ENCODE measurements around the gene TBL1Y. TPM values are rescaled to one million over a fixed set of nuclear protein-coding genes. Genes with fewer than 3 reads are reported as not detected.
"Not testable (repeated sequence)": the region's sequence is repeated elsewhere in the genome, so short reads cannot be mapped to it uniquely, and the experiment has no call there.

TBL1Y gene
- polyA plus RNA-seq, 3 donors: 0.22 to 0.62 TPM; not detected in 1

DNA sequence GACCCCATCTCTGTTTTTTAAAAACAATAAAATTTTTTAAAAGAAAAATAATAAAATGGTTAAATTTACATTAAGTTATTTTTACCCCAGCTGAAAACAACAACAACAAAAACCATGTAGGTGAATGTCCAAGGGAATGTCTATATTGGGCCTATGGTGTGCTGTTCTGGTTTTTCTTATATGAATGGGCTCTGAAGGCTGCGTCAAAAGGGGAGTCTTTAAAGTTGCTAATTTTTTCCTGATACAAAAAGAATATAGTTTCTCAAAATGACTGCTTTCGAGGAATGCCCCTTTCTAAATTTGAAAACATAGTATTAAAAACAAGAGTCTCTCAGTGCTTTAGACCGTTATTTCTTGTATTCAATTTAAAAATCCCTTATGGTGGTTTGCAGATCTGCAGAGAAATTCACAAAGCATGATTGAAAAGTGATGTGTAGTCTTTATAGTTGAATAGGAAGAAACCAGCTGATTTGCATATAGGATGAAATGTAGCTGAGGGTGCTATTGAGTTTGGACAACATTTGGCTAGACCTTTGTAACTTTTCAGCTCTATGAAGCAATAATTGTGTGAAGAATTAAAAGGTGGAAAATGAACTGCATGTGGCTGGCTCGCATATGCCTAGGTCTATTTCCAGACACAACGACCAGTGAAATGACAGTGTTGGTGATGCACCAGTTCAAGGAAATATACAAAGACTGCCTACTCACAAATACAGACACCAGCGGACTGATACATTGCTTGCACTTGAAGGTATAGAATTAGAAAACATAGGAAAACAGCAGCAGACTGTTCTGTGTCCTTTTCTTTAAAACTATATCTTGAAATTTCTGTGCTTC is 107.0 kb downstream of the TBL1Y start:
- WGBS, 3 donors: 85 to 94% methylated on average over 6 of the region's 6 CpGs; no CpG with 5 or more reads in 1 of the 3 donors
- H3K27ac ChIP-seq (ENCODE audit: low read depth, low read length): no peak overlapping the region

DNA sequence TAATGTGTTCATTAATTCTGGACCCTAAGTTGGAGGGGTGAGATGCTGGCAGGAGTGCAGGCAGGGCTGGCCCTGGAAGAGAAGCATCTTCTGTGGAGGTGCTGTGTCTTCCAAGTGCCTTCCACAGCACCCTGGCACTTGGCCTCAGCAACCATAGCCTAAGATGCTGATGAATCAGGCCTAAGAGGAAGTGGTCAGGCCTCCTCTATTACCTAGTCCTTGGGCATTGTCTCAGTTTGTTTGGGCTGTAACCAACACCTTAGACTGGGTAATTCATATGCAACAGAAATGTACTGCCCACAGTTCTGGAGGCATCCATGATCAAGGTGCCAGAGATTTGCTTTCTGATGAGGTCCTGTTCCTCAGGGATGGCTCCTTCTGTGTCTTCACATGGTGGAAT is 128.5 kb downstream of the TBL1Y start:
- no peak overlapping the region for H3K27ac ChIP-seq (ENCODE audit: low read depth, low read length)

DNA sequence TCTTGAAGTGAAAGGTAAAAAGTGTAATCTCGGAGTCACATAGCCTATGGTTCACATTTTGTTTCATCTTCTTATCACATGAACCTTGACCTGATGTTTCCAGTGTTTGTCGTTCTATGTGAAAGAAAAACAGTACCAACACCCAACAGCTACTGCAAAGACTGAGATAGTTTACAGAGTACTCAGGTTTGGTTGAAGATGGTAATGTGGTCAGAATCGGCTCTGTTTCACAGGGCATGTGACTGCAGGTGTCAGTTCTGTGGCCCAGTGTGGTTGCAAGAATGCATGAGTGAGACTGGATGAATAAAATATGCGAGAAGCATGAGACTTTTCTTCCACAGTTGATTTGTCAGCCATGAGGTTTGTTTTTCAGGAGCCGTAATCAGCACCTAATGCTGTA is 130.2 kb downstream of the TBL1Y start:
- no peak overlapping the region for H3K27ac ChIP-seq (ENCODE audit: low read depth, low read length)
- WGBS, 3 donors: 77 to 81% methylated on average over 5 of the region's 5 CpGs; no CpG with 5 or more reads in 1 of the 3 donors

DNA sequence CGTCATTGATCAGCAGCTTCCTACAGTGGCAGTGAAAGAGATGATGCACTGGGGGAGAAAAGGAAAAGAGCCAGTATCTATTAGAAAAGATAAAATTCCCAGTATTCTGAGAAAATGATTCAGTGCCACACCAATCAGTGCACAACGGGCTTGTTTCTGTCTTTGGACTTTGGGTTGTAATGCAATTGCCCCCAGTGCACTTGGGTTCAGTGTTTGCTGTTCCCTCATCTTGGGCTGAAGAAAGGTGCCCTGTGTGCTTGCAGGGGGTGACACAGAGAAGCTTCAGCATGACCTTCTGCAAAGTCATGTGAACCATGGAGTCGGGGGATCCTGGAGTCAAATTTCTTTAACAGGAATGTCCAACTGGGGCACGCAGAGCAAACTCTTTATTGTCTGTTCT is 131.5 kb downstream of the TBL1Y start:
- no peak overlapping the region for H3K27ac ChIP-seq (ENCODE audit: low read depth, low read length)
- WGBS, 3 donors: 80 to 88% methylated on average over 4 of the region's 4 CpGs; no CpG with 5 or more reads in 1 of the 3 donors

DNA sequence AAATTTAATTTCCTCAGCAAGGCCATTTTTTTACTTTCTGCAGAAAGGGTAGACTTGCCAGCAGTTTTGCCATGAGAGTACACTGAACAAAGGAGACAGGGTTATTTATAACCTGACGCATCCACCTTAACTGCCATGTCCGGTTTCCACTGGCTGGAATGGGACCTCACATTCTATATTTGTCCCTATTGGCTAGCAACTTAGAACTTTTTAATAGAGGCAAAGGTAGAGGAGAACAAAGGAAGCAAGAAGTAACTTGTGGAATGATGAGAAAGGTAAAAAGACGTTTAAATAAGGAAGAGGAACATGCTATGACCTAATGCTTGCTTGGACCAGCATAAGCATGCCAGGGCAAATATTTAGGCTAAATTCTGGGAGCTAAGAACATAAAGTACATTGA is 142.0 kb downstream of the TBL1Y start:
- 59 to 82% methylated on average over 3 of the region's 3 CpGs; no CpG with 5 or more reads in 1 of the 3 donors for WGBS, 3 donors
- H3K27ac ChIP-seq (ENCODE audit: low read depth, low read length): not testable (repeated sequence)

DNA sequence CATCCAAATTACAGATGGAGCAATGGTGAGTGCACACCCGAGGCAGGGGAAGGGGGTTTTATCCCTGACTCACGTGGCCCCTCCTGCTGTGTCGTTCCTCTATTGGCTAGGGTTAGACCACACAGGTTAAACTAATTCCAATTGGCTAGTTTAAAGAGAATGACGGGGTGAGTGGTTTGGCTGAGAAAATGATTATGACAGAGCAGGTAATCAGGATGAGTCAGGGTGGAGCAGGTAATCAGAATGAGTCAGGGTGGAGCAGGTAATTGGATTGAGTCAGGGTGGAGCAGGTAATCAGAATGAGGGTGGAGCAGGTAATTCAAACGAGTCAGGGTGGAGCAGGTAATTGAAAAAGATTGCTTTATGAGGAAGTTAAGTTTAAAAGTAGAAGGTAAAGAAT is 146.4 kb downstream of the TBL1Y start:
- WGBS, 3 donors: 74 to 85% methylated on average over 5 of the region's 5 CpGs; no CpG with 5 or more reads in 1 of the 3 donors
- no peak overlapping the region for H3K27ac ChIP-seq (ENCODE audit: low read depth, low read length)

DNA sequence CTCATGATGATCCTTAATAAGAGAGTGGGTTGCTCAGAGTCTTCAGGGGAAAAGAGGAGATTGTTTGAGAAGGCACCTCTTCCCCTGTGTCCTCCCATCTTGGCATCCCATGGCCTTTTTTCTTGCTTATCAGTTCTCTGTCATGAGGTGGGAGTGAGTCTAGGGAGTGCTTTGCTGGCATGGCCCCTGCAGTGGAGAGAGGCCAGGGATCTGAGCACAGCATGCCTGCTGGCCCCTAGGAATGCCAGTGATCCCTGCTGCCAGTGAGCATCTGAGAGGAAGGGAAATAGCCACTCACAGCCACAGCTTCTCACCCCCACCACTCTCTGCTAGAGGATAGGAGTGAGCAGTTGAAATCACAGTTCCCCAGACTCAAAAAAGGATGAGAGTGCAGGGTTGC is 168.2 kb downstream of the TBL1Y start:
- no peak overlapping the region for H3K27ac ChIP-seq (ENCODE audit: low read depth, low read length)

DNA sequence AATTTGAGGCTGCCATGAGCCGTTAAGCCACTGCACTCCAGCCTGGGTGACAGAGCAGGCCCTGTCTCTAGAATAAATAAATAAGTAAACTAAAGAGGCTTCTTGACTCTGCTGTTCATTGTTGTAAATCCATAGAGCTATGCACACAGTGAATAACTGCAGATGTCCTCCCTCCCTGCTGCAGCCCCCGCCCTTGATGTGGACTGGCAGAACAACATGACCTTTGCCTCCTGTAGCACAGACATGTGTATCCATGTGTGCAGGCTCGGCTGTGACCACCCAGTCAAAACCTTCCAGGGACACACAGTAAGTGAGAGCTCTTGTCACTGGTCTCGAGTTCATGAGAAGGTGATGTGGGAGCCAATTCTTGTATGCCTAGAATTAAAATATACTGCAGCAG is 170.1 kb downstream of the TBL1Y start:
- WGBS, 3 donors: 75 to 93% methylated on average over 4 of the region's 4 CpGs; no CpG with 5 or more reads in 1 of the 3 donors
- H3K27ac ChIP-seq (ENCODE audit: low read depth, low read length): not testable (repeated sequence)

DNA sequence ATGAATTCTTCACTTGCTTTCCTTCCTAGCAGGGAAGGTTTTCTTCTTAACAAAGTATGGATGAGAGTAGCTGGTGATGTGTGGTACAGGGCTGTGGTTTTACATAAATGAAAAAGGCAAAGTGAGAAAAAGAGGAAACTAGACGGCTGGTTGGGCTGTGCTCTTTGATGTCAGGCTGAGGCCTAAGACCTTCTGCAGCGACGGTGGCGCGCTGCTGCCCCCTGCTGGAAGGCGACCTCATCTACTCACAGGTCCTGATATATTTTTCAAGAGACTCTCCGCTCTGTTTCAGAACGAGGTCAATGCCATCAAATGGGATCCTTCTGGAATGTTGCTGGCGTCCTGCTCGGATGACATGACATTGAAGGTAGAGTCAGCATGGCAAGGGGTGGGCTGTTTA is 175.1 kb downstream of the TBL1Y start:
- no peak overlapping the region for H3K27ac ChIP-seq (ENCODE audit: low read depth, low read length)
- WGBS, 3 donors: 3 to 4% methylated on average over 10 of the region's 10 CpGs; no CpG with 5 or more reads in 1 of the 3 donors

DNA sequence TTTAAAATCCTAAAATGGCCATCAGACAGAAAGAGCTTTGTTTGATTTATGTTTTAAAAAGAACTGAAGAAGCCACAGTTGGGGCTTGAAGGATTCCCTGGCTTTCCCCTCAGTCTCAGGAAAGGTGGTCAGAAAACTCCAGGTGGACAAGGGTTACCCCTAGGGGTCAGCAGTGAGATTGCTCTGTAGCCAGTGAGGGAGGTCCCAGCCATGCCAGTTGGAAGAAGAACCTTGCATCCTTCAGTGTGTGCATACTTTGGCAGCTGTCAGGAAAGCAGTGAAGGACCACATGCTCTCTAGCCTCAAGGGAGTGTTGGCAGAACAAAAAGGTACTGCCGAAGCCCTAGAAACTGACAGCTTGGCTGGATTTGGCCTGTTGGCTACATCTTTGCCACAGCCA is 182.3 kb downstream of the TBL1Y start:
- 71 to 73% methylated on average over 1 of the region's 1 CpG; no CpG with 5 or more reads in 1 of the 3 donors for WGBS, 3 donors

DNA sequence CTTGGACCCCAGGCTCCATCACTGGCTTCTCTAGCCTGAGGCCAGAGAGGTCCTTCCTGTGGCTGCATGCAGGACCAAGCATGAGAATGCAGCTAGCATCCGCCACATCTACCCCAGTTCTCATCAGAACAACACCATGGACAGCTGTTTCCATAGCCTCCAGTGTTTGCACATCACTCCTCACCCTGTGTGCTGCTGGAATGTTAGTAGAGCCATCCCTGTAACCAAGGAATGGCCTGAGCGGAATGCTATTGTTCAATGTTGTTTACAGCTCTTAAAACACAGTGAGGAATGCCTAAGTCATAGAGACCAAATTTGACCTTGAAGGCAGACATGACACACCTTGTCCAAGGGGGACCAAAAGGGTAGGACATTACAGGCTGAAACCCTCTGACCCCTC is 183.9 kb downstream of the TBL1Y start:
- H3K27ac ChIP-seq (ENCODE audit: low read depth, low read length): no peak overlapping the region
- 96 to 98% methylated on average over 2 of the region's 2 CpGs; no CpG with 5 or more reads in 1 of the 3 donors for WGBS, 3 donors

More for the DNA sequence above, 182.3 kb downstream of the TBL1Y start:
- H3K27ac ChIP-seq (ENCODE audit: low read depth, low read length): no peak overlapping the region

DNA sequence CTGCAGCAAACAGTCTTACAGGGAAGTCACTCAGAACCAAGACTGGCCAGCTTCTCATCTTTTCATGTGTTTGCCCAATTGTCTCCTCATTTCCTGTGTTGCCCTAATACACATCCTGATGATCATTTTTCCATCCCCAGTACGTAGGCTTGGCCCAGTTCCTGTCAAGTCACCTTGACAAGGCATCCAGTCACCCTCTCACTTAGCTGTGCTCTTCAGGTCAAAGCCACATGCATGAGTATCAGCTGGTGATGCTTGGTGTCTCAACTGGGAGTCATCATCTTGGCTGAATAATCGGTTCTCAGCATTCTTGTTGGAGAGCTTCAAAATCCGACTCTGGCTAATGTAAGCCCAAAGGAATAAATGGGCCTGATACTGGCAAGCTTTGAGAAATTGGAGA is 186.5 kb downstream of the TBL1Y start:
- no peak overlapping the region for H3K27ac ChIP-seq (ENCODE audit: low read depth, low read length)
- 81 to 92% methylated on average over 3 of the region's 3 CpGs; no CpG with 5 or more reads in 1 of the 3 donors for WGBS, 3 donors

DNA sequence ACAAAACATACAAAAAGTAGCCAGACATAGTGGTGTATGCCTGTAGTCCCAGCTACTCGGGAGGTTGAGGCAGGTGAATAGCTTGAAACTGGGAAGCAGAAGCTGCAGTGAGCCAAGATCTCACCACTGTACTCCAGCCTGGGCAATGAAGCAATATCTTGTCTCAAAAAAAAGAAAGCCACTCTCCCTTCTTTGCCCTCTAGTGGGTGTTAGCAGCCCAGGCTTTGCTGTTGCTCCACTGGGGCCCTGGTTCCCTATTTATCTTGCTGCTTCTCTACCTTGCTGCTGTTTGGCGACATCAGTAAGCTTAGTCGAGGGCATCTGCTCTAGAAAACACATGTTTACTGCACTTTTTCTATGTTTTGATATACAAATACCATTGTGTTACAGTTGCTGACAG is 189.2 kb downstream of the TBL1Y start:
- WGBS, 3 donors: 66 to 86% methylated on average over 3 of the region's 3 CpGs; no CpG with 5 or more reads in 1 of the 3 donors
- H3K27ac ChIP-seq (ENCODE audit: low read depth, low read length): no peak overlapping the region

DNA sequence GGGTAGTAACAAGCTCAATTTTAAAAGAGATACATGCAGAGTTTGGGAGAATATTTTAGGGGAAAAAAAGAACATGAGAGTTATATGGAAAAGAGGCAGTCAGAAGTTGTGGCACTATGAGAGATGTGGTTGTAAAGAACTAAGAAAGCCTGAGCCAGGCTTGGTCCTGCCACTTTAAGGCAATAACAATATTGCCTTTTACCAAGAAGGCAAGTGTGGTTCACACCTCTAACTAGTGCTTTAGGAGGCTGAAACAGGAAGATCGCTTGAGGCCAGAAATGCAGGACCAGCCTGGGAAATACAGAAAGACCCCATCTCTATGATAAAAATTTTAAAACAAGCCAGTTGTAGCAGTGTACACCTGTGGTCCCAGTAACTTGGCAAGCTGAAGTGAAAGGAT is 192.2 kb downstream of the TBL1Y start:
- H3K27ac ChIP-seq (ENCODE audit: low read depth, low read length): no peak overlapping the region
- WGBS, 3 donors: 93 to 100% methylated on average over 1 of the region's 1 CpG; no CpG with 5 or more reads in 1 of the 3 donors

DNA sequence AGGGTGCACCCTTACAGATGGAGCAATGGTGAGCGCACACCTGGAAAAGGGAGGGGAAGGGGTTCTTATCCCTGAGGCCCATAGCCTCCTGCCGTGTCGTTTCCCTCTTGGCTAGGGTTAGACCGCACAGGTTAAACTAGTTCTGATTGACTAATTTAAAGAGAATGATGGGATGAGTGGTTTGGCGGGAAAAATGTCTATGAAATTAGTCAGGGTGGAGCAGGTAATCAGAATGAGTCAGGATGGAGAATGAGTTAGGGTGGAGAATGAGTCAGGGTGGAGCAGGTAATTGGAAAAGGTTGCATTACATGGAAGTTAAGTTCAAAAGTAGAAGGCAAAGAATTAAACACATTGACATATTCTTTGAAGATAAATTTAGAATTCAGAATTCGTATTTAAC is 196.7 kb downstream of the TBL1Y start:
- no peak overlapping the region for H3K27ac ChIP-seq (ENCODE audit: low read depth, low read length)
- WGBS, 3 donors: 94 to 95% methylated on average over 6 of the region's 6 CpGs; no CpG with 5 or more reads in 1 of the 3 donors

DNA sequence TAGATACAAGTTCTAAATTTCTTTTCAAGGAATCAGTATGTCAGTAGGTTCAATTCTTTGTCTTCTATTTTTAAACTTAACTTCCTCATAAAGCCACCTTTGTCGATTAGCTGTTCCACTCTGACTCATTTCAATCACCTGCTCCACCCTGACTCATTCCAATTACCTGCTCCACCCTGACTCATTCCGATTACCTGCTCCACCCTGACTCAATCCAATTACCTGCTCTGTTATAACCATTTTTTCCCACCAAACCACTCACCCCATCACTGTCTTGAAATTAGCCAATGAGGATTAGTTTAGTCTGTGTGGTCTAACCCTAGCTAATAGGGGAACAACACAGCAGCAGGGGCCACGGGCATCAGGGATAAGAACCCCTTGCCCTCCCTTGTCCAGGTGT is 199.6 kb downstream of the TBL1Y start:
- H3K27ac ChIP-seq (ENCODE audit: low read depth, low read length): no peak overlapping the region
- 54 to 83% methylated on average over 3 of the region's 3 CpGs; no CpG with 5 or more reads in 1 of the 3 donors for WGBS, 3 donors

DNA sequence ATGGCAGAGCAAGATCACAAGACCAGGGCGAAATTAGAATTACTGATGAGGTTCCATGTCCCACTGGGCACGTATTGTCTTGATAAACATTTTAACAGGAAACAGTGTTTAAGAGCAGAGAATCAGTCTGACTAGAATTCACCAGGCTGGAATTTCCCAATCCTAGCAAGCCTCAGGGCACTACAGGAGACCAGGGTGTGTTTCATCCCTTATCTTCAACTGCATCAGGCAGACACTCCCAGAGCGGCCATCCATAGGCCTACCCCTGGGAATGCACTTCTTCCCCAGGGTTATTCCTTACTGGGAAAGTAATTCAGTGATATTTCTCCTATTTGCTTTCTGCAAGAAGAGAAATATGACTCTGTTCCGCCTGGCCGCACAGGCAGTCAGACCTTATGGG is 205.4 kb downstream of the TBL1Y start:
- H3K27ac ChIP-seq (ENCODE audit: low read depth, low read length): no peak overlapping the region
- WGBS, 3 donors: 88 to 91% methylated on average over 5 of the region's 5 CpGs; no CpG with 5 or more reads in 1 of the 3 donors

DNA sequence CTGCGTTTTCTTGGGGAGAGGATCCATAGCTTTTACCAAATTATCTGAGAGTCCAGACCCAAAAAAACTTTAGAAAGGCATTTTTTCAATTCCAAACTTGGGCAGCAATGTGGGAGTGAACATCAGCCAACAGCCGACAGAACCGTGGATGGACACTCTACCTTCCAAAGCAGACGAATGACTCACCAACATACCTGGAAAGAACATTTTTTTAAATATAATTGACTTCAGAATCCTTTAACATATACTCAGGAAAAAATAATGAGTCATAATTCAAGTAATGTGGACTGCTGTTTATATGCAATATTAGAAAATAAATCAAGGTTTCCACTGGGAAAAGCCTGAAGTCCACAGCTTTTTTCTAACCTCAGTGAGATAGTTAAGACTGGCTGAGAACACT is 211.7 kb downstream of the TBL1Y start:
- 55 to 61% methylated on average over 4 of the region's 4 CpGs; no CpG with 5 or more reads in 1 of the 3 donors for WGBS, 3 donors
- no peak overlapping the region for H3K27ac ChIP-seq (ENCODE audit: low read depth, low read length)

DNA sequence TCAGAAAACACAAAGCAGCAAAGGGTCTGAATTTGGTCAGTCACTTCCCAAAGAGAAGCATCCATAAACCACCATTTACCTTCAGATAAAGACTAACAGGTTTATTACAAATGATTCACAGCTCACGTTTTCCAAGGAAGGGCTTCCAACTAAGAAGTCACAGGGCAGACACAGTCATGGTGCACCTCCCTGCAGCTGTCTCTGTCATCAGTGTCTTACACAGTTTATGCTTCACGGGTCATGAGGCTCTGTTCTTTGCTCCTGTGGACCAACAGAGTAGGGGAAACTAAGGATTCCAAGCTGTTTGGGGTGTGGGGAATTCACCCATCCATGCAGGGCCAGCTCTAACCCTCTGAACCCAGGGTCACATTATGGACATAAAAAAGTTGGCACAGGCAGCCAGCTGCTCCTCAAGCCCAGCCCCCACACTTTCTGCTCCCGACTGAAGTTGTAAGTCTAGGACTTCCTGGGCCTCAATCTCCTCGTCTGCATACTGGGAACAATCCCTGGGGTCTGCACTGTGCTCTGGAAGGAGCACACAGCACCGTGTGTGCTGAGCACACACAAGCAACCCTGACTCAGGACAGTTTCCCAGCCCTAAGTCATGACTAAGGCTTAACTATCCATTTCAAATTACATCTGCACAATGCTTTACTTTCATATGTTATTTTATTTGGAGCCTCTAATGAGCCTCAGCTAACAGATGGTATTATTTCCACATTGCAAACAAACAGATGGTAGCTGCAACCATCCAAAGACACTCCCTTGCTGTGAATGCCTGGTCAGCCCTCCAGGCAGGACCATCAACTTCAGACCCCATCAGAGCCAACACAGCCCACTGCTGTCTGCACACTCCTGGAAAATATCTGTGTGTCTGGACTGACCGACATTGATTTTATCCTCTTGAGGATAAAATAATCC is 214.9 kb downstream of the TBL1Y start:
- H3K27ac ChIP-seq (ENCODE audit: low read depth, low read length): no peak overlapping the region
- WGBS, 3 donors: 43 to 48% methylated on average over 6 of the region's 6 CpGs; no CpG with 5 or more reads in 1 of the 3 donors

Data from adipose tissue (tissue), 3 donors.